Type B pancreatic cell (in vitro differentiated cells): ENCODE data around the gene TADA2A. TPM values are rescaled to one million over a fixed set of nuclear protein-coding genes. Genes with fewer than 3 reads are reported as not detected.

Experiments
- DNase-seq: peaks from one replicate; pipeline ENCODE4 v3.0.0; 2021; ENCODE audit warnings: mixed read lengths; ENCODE audit not compliant: unreplicated experiment; ENCODE audit errors: extremely low spot score
- H3K27ac Mint-ChIP-seq: 2 replicates; pipeline ENCODE4 v1.8.0; 2021; ENCODE audit warnings: mild to moderate bottlenecking, mixed read lengths
- H3K27me3 Mint-ChIP-seq: 2 replicates; pipeline ENCODE4 v1.8.0; 2021; ENCODE audit warnings: mixed read lengths
- H3K36me3 Mint-ChIP-seq: 2 replicates; pipeline ENCODE4 v1.8.0; 2021; ENCODE audit warnings: mixed read lengths
- H3K4me1 Mint-ChIP-seq: one replicate; pipeline ENCODE4 v1.8.0; 2021; ENCODE audit warnings: mixed read lengths; ENCODE audit not compliant: unreplicated experiment
- H3K4me3 Mint-ChIP-seq: 2 replicates; pipeline ENCODE4 v1.8.0; 2021; ENCODE audit warnings: mild to moderate bottlenecking, mixed read lengths
- H3K9me3 Mint-ChIP-seq: 2 replicates; pipeline ENCODE4 v1.8.0; 2021; ENCODE audit warnings: mixed read lengths
- total RNA-seq: library from RNA; stranded (reverse); gene quantifications from 2 replicates; pipeline ENCODE4 v1.2.1, GENCODE V29; 2021; ENCODE audit warnings: low replicate concordance
- TF ChIP-seq, protein P1 (sequence below): fragments of 200-600 bp; sonication (generic); conservative IDR thresholded peaks from 2 replicates; pipeline ENCODE4 v1.5.0; 2021; ENCODE audit warnings: antibody characterized with exemption, mild to moderate bottlenecking

Gene TADA2A
- total RNA-seq, 1 donor from 2014 or later = 28.5 TPM

DNA sequence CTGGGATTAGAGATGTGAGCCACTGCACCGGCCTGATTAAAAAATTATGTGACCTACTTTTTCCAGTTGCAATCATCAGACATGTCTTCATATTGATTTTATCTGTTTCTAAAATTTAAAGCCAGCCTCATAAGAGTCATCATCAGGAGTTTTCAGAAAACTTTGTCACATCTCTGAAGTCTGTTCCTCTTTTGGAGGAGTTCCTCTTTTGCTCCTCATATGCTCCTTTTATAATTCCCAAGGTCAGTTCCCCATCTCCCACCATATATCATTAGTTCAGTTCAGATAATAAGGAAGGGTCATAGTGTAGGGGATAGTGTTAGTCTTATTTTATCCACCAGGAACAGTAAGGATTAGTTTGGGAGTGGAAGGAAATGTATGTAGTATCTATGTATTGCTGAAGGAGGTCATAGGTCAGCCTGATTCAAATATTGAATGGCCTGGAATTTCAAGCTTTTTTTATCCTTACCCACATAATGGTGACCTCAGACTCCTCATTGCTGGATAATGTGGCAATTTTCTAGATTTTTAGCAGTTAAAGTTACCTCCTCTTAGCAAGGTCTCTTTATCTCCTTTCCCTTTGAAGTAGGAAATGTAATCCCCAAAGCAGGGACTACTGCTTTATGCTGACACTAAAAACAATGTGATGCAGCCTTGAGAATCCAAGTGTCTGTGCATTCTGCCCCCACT is 69.2 kb downstream of the TADA2A start:
- H3K4me3 Mint-ChIP-seq = peak overlapping the region; percentile 67

DNA sequence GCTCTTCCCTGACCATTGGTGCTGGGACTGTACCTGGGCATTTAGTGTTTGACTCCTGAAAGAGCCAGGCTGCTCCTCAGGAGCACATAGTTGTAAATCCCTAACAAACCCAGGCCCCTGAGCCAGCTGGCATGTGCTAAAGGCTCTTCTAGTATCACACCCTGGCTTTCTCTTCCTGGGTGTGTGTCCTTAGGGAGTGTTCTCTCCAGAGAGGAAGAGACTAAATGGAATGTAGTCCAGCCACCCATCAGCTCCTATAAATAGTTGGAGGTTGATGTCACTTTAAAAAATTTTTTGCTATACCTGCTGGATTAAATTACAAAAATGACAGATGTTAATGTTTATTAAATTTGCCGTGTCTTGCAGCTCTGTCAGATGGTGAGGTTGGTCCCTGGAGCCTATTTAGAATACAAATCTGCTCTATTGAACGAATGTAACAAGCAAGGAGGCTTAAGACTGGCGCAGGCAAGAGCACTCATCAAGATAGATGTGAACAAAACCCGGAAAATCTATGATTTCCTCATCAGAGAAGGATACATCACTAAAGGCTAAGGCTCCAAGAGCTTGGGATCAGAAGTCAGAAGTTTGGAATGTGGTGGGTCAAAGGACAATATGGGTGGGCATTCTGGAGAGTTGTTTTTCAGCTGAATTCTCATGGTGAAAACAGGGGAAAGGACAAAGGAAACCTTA is 69.9 kb downstream of the TADA2A start:
- no peaks in the 10 kb centered on the region for H3K9me3 Mint-ChIP-seq
- peaks cover 42% of the 10 kb centered on the region for H3K36me3 Mint-ChIP-seq
- H3K4me1 Mint-ChIP-seq = peaks cover 17% of the 10 kb centered on the region
- no peak for DNase-seq
- TF ChIP-seq, protein P1, sequence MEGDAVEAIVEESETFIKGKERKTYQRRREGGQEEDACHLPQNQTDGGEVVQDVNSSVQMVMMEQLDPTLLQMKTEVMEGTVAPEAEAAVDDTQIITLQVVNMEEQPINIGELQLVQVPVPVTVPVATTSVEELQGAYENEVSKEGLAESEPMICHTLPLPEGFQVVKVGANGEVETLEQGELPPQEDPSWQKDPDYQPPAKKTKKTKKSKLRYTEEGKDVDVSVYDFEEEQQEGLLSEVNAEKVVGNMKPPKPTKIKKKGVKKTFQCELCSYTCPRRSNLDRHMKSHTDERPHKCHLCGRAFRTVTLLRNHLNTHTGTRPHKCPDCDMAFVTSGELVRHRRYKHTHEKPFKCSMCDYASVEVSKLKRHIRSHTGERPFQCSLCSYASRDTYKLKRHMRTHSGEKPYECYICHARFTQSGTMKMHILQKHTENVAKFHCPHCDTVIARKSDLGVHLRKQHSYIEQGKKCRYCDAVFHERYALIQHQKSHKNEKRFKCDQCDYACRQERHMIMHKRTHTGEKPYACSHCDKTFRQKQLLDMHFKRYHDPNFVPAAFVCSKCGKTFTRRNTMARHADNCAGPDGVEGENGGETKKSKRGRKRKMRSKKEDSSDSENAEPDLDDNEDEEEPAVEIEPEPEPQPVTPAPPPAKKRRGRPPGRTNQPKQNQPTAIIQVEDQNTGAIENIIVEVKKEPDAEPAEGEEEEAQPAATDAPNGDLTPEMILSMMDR = no peak
- no peaks in the 10 kb centered on the region for H3K27me3 Mint-ChIP-seq
- H3K27ac Mint-ChIP-seq = peak overlapping the region; percentile 97
- H3K4me3 Mint-ChIP-seq = peak overlapping the region; percentile 67

More for the DNA sequence above, 69.2 kb downstream of the TADA2A start:
- peak overlapping the region; percentile 97 for H3K27ac Mint-ChIP-seq
- no peaks in the 10 kb centered on the region for H3K9me3 Mint-ChIP-seq
- TF ChIP-seq, protein P1 = no peak
- DNase-seq = no peak
- no peaks in the 10 kb centered on the region for H3K27me3 Mint-ChIP-seq
- peaks cover 11% of the 10 kb centered on the region for H3K4me1 Mint-ChIP-seq
- peaks cover 46% of the 10 kb centered on the region for H3K36me3 Mint-ChIP-seq

DNA sequence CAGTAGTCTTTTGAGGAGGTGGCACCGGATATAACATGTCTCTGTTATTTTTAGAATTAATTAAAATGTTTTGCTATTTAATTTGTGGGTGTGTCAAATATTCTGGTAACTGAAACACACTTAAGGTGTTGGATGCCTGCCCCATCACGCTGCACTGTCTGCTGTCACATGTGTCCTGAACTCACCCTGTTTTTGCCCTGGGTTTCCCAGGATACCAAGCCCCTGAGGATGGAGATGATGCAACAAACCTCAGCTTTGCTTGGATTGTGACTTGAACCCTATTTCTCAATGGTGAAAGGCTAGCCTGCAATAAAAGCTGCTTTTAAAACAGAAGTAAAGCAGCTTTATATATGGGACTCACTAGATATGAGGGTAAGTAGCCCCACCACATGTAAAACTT is 71.5 kb downstream of the TADA2A start:
- Mint-ChIP-seq H3K9me3 (no peaks in the 10 kb centered on the region), H3K4me1 (peaks cover 24% of the 10 kb centered on the region), H3K4me3 (no peak overlapping the region), H3K27me3 (no peaks in the 10 kb centered on the region), H3K27ac (no peak overlapping the region), H3K36me3 (peaks cover 38% of the 10 kb centered on the region)
- TF ChIP-seq, protein P1 = no peak
- DNase-seq = no peak

DNA sequence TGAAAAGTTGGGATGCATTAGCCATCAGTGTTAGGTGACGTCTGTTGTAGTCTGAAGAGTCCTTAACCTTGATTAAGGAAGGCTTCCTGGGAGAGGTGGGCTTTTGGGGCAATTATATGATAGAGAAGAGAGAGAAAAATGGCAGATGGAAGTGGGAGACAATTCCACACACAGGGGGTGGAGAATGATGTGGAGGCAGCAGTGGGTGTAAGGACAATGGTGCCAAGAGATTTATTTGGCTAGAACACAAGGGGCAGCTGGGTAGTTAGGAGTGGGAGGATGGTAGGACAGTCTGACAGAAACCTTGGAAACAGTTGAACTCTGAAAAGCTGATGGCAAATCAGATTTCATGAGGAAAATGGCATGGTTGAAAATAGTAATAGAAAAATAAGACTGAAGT is 72.3 kb downstream of the TADA2A start:
- no peak for DNase-seq
- Mint-ChIP-seq H3K4me3 (no peak overlapping the region), H3K9me3 (no peaks in the 10 kb centered on the region), H3K36me3 (peaks cover 31% of the 10 kb centered on the region), H3K4me1 (peaks cover 31% of the 10 kb centered on the region), H3K27ac (no peak overlapping the region), H3K27me3 (no peaks in the 10 kb centered on the region)
- TF ChIP-seq, protein P1 = no peak

DNA sequence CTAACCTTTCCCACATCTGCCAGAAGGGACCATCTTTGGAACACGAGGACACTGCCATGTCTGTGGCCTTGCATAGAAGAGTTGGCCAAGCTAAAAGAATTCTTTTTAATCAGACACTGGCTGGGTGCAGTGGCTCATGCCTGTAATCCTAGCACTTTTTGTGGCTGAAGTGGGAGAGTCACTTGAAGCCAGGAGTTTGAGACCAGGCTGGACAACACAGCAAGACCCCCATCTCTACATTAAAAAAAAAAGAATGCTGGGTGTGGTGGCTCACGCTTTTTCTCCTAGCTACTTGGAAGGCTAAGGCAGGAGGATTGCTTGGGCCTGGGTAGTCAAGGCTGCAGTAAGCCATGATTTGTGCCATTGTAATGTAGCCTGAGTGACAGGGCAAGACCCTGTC is 73.7 kb downstream of the TADA2A start:
- TF ChIP-seq, protein P1 = no peak
- Mint-ChIP-seq H3K9me3 (no peaks in the 10 kb centered on the region), H3K36me3 (peaks cover 28% of the 10 kb centered on the region), H3K4me3 (no peak overlapping the region), H3K27me3 (no peaks in the 10 kb centered on the region), H3K27ac (no peak overlapping the region), H3K4me1 (peaks cover 31% of the 10 kb centered on the region)
- no peak for DNase-seq
